HCT116 (cell line): ENCODE measurements around the gene PPM1M. TPM values are rescaled to one million over a fixed set of nuclear protein-coding genes. Genes with fewer than 3 reads are reported as not detected.
"Not testable (repeated sequence)": the region's sequence is repeated elsewhere in the genome, so short reads cannot be mapped to it uniquely, and the experiment has no call there.

ENCODE experiments used
- ATAC-seq: fragments of 200-7000 bp; cut with Tn5 transposase; 2 replicates; pipeline ENCODE4 v1.9.1; 2020; ENCODE audit warnings: mild to moderate bottlenecking, moderate library complexity
- BruUV-seq: library from RNA; stranded (reverse); fragments of 400-500 nt; replicated peaks from 2 replicates; lab custom pipeline; 2021; lab: Mats Ljungman, UMichigan
- CTCF ChIA-PET: fragments of 300-600 bp; sonication (Branson Sonifier 250); formaldehyde crosslinking; loops from one replicate; lab custom pipeline; 2021; ENCODE audit warnings: antibody characterized with exemption; lab: Charles Lee
- POLR2A ChIA-PET: fragments of 300-600, 350-600 bp; sonication (Branson Sonifier 250); formaldehyde crosslinking; loops from one replicate; lab custom pipeline; 2021; ENCODE audit warnings: antibody characterized with exemption; lab: Charles Lee
- RAD21 ChIA-PET, 2 experiments: fragments of 300-600 bp; sonication (Branson Sonifier 250); formaldehyde crosslinking; loops; one replicate each; lab custom pipeline; 2023; ENCODE audit warnings: low total read pairs in 2 of 2; ENCODE audit not compliant: uncharacterized antibody in 2 of 2, unreplicated experiment in 2 of 2, low non-redundant PET in 1 of 2; lab: Charles Lee
- DNase-seq: peaks from one replicate; pipeline ENCODE4 v3.0.0-alpha.2; 2010; ENCODE audit warnings: low read depth, low spot score
- H2AFZ ChIP-seq: fragments of 200-600 bp; shearing (Covaris generic), sonication (generic); 2 replicates; pipeline ENCODE4 v1.6.1; 2017; ENCODE audit warnings: low read depth, mixed run types, mixed read lengths, antibody characterized with exemption, low read length; ENCODE audit not compliant: poor library complexity, severe bottlenecking
- H3K27ac ChIP-seq: 2 replicates; pipeline ENCODE4 v1.5.1; 2012; ENCODE audit warnings: low read depth, low read length
- H3K27me3 ChIP-seq: fragments of 200-600 bp; sonication (generic); 2 replicates; pipeline ENCODE4 v1.6.1; 2016; ENCODE audit warnings: mixed run types, low read length, mixed read lengths; ENCODE audit not compliant: insufficient read depth
- H3K36me3 ChIP-seq, 2 experiments: fragments of 200-500 bp in 1 of 2; fragments of 200-600 bp in 1 of 2; sonication (Bioruptor generic) in 1 of 2; sonication (generic) in 1 of 2; 2 replicates each; pipeline versions ENCODE4 v1.5.1 to v1.6.1; 2014 to 2016; ENCODE audit warnings: low read length in 2 of 2, inconsistent platforms in 1 of 2, mixed read lengths in 1 of 2, mixed run types in 1 of 2; ENCODE audit not compliant: insufficient read depth in 2 of 2, control insufficient read depth in 1 of 2
- H3K4me1 ChIP-seq, 2 experiments: fragments of 200-600 bp in 1 of 2; sonication (generic) in 1 of 2; 2 replicates each; pipeline versions ENCODE4 v1.5.1 to v1.6.1; 2012 to 2017; ENCODE audit warnings: low read length in 2 of 2, inconsistent platforms in 1 of 2, mild to moderate bottlenecking in 1 of 2, mixed read lengths in 1 of 2, mixed run types in 1 of 2, moderate library complexity in 1 of 2; ENCODE audit not compliant: insufficient read depth in 2 of 2, control insufficient read depth in 1 of 2
- H3K4me2 ChIP-seq: fragments of 200-600 bp; sonication (generic); 2 replicates; pipeline ENCODE4 v1.6.1; 2017; ENCODE audit warnings: mixed run types, low read length, mixed read lengths
- H3K4me3 ChIP-seq, 2 experiments: fragments of 200-600 bp in 1 of 2; sonication (generic) in 1 of 2; replicated peaks in 1 of 2; 2 replicates each; pipeline ENCODE4 v1.5.1; 2011 to 2016; ENCODE audit warnings: low read length in 2 of 2, control low read depth in 1 of 2, low read depth in 1 of 2, mild to moderate bottlenecking in 1 of 2, mixed read lengths in 1 of 2, mixed run types in 1 of 2
- H3K79me2 ChIP-seq: fragments of 200-600 bp; sonication (generic); 2 replicates; pipeline ENCODE4 v1.6.1; 2017; ENCODE audit warnings: mild to moderate bottlenecking, mixed run types, low read length, moderate library complexity, mixed read lengths; ENCODE audit not compliant: insufficient read depth
- H3K9ac ChIP-seq: fragments of 200-600 bp; sonication (generic); 2 replicates; pipeline ENCODE4 v1.6.1; 2016; ENCODE audit warnings: low read length, mixed read lengths
- H3K9me2 ChIP-seq: fragments of 200-600 bp; sonication (generic), shearing (Covaris generic); 2 replicates; pipeline ENCODE4 v1.6.1; 2017; ENCODE audit warnings: mixed run types, mild to moderate bottlenecking, moderate library complexity; ENCODE audit not compliant: insufficient read depth
- H3K9me3 ChIP-seq, 2 experiments: fragments of 200-500 bp in 1 of 2; fragments of 200-600 bp in 1 of 2; sonication (Bioruptor generic) in 1 of 2; sonication (generic) in 1 of 2; 2 replicates each; pipeline ENCODE4 v1.6.1; 2014 to 2017; ENCODE audit warnings: low read length in 2 of 2, mixed read lengths in 2 of 2, inconsistent platforms in 1 of 2, low read depth in 1 of 2, mild to moderate bottlenecking in 1 of 2, mixed run types in 1 of 2, moderate library complexity in 1 of 2; ENCODE audit not compliant: control insufficient read depth in 1 of 2, insufficient read depth in 1 of 2
- H4K20me1 ChIP-seq: fragments of 200-600 bp; sonication (generic), shearing (Covaris generic); 2 replicates; pipeline ENCODE4 v1.6.1; 2017; ENCODE audit warnings: mixed run types, mild to moderate bottlenecking, moderate library complexity; ENCODE audit not compliant: insufficient read depth
- CEBPB ChIP-seq: IDR thresholded peaks from 2 replicates; pipeline ENCODE4 v1.6.1; 2012; ENCODE audit warnings: low read depth
- EZH2 ChIP-seq: fragments of 200-600 bp; sonication (generic); IDR thresholded peaks from 2 replicates; pipeline ENCODE4 v1.6.1; 2017; ENCODE audit warnings: antibody characterized with exemption, mixed run types
- intact Hi-C: fragments of 100-400 bp; cut with micrococcal nuclease; formaldehyde crosslinking; loops from 2 replicates; pipeline ENCODE4 v1.10.0; 2022
- total RNA-seq: library from RNA; stranded (reverse); gene quantifications from one replicate; pipeline ENCODE4 v1.2.1, GENCODE V29; 2021; ENCODE audit not compliant: unreplicated experiment
- TF ChIP-seq, protein P1 (sequence below): IDR thresholded peaks from 2 replicates; pipeline ENCODE4 v1.6.1; 2012; ENCODE audit warnings: low read depth

PPM1M gene
- total RNA-seq, 1 experiment from 2014 or later, result 16.6 TPM

DNA sequence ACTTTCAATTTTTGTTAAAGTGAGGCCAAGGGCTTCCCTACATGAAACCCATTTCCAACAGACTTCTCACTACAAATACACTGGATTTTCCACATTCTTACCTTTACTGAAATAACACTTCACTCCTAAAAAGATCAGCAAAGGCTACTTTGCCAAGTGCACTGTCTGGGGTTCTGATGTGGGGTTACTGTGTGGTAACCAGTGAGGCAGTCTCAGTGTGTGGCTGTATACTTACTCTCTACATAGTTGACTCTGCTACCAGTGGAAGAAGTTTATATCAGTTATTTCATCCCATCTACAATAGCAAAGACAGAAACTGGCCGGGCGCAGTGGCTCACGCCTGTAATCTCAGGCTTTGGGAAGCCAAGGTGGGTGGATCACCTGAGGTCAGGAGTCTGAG lies 27.3 kb downstream of the PPM1M start:
- Histone ChIP-seq H3K4me1 (peaks cover 9 to 13% of the 10 kb centered on the region in 2 experiments; a peak in 3 of 4 replicates), H4K20me1 (peaks cover 30% of the 10 kb centered on the region; the same call in 1 of the 2 replicates), H3K4me2 (no peak overlapping the region), H3K79me2 (peaks cover 100% of the 10 kb centered on the region), H3K9me3 (no peaks in the 10 kb centered on the region), H2AFZ (no peak overlapping the region), H3K4me3 (no peak overlapping the region), H3K9ac (no peak overlapping the region), H3K36me3 (peaks cover 25 to 48% of the 10 kb centered on the region in 2 experiments), H3K27me3 (no peaks in the 10 kb centered on the region), H3K27ac (no peak overlapping the region), H3K9me2 (no peaks in the 10 kb centered on the region)
- intact Hi-C loops, result no loop called here
- ChIA-PET CTCF (no interaction called here), POLR2A (no interaction called here), RAD21 (no interaction called here)
- BruUV-seq, result no TSS peak
- TF ChIP-seq, protein P1, sequence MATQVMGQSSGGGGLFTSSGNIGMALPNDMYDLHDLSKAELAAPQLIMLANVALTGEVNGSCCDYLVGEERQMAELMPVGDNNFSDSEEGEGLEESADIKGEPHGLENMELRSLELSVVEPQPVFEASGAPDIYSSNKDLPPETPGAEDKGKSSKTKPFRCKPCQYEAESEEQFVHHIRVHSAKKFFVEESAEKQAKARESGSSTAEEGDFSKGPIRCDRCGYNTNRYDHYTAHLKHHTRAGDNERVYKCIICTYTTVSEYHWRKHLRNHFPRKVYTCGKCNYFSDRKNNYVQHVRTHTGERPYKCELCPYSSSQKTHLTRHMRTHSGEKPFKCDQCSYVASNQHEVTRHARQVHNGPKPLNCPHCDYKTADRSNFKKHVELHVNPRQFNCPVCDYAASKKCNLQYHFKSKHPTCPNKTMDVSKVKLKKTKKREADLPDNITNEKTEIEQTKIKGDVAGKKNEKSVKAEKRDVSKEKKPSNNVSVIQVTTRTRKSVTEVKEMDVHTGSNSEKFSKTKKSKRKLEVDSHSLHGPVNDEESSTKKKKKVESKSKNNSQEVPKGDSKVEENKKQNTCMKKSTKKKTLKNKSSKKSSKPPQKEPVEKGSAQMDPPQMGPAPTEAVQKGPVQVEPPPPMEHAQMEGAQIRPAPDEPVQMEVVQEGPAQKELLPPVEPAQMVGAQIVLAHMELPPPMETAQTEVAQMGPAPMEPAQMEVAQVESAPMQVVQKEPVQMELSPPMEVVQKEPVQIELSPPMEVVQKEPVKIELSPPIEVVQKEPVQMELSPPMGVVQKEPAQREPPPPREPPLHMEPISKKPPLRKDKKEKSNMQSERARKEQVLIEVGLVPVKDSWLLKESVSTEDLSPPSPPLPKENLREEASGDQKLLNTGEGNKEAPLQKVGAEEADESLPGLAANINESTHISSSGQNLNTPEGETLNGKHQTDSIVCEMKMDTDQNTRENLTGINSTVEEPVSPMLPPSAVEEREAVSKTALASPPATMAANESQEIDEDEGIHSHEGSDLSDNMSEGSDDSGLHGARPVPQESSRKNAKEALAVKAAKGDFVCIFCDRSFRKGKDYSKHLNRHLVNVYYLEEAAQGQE, result no peak
- TF ChIP-seq EZH2, result no peak
- no peak for TF ChIP-seq CEBPB
- DNase-seq (no peak), ATAC-seq (no peak)

DNA sequence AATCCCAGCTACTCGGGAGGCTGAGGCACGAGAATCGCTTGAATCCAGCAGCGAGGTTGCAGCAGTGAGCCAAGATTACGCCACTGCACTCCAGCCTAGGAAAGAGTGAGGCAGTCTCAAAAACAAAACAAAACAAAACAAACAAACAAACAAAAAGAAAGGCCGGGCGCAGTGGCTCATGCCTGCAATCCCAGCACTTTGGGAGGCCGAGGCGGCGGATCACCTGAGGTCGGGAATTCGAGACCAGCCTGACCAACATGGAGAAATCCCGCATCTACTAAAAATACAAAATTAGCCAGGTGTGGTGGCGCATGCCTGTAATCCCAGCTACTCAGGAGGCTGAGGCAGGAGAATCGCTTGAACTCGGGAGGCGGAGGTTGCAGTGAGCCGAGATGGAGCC lies 29.2 kb downstream of the PPM1M start:
- H3K9me2 ChIP-seq, intact Hi-C loops, DNase-seq, H3K4me2 ChIP-seq, BruUV-seq, H3K9ac ChIP-seq, CTCF ChIA-PET, RAD21 ChIA-PET, H3K27me3 ChIP-seq, H3K9me3 ChIP-seq, H2AFZ ChIP-seq, H3K4me3 ChIP-seq, ATAC-seq, H3K27ac ChIP-seq, POLR2A ChIA-PET: not testable (repeated sequence)
- Histone ChIP-seq H3K79me2 (peaks cover 85% of the 10 kb centered on the region), H3K36me3 (peaks cover 14 to 34% of the 10 kb centered on the region in 2 experiments; a peak in 3 of 4 replicates), H3K4me1 (peaks cover 12 to 22% of the 10 kb centered on the region in 2 experiments; a peak in 3 of 4 replicates), H4K20me1 (peaks cover 30% of the 10 kb centered on the region; the same call in 1 of the 2 replicates)
